ENCODE measurements around the gene MGRN1. TPM values are rescaled to one million over a fixed set of nuclear protein-coding genes. Genes with fewer than 3 reads are reported as not detected.

Gene MGRN1
- total RNA-seq, 4 donors from 2014 or later, result 15.8 to 25.6 (median 22.0) TPM

GRCh38 chr16:4700997-4701743 is 76.5 kb downstream of the MGRN1 start:
- intact Hi-C loops (cut with DNase I), result no loop called here
- H3K27me3 ChIP-seq, result no peaks in the 10 kb centered on the region
- peaks cover 28 to 98% (median 43%) of the 10 kb centered on the region in 3 donors for H3K36me3 ChIP-seq
- peaks cover 0 to 35% (median 0%) of the 10 kb centered on the region in 3 donors for H3K4me1 ChIP-seq
- TF ChIP-seq POLR2A (IDR thresholded peaks at IDR 0.05) (no peak), CTCF (IDR thresholded peaks at IDR 0.05) (peak in 1 of 6 experiments; percentile 6)
- no peak overlapping the region for H3K4me3 ChIP-seq
- peak overlapping the region in 1 of 4 donors; percentile 50 for H3K27ac ChIP-seq
- WGBS, 2 donors, result 68 to 72% methylated on average over 20 to 25 of the region's 33 CpGs
- H3K9me3 ChIP-seq, result no peaks in the 10 kb centered on the region
- DNase-seq, result no peak

GRCh38 chr16:4701791-4702465 is 77.3 kb downstream of the MGRN1 start:
- H3K27ac ChIP-seq, result peak overlapping the region in 1 of 4 donors; percentile 50
- peaks cover 23 to 98% (median 50%) of the 10 kb centered on the region in 3 donors for H3K36me3 ChIP-seq
- peaks cover 0 to 27% (median 0%) of the 10 kb centered on the region in 3 donors for H3K4me1 ChIP-seq
- no peak overlapping the region for H3K4me3 ChIP-seq
- intact Hi-C loops (cut with DNase I), result no loop called here
- no peak for DNase-seq
- WGBS, 2 donors, result 71 to 90% methylated on average over 2 to 6 of the region's 17 CpGs
- H3K27me3 ChIP-seq, result no peaks in the 10 kb centered on the region
- no peaks in the 10 kb centered on the region for H3K9me3 ChIP-seq
- no peak for TF ChIP-seq CTCF (IDR thresholded peaks at IDR 0.05)
- TF ChIP-seq POLR2A (IDR thresholded peaks at IDR 0.05), result no peak

GRCh38 chr16:4702466-4702808 is 77.8 kb downstream of the MGRN1 start:
- Histone ChIP-seq H3K27ac (peak overlapping the region in 1 of 4 donors; percentile 50), H3K4me3 (no peak overlapping the region), H3K36me3 (peaks cover 18 to 98% (median 55%) of the 10 kb centered on the region in 3 donors), H3K4me1 (peaks cover 0 to 26% (median 0%) of the 10 kb centered on the region in 3 donors), H3K27me3 (no peaks in the 10 kb centered on the region), H3K9me3 (no peaks in the 10 kb centered on the region)
- intact Hi-C loops (cut with DNase I), result no loop called here
- WGBS, 2 donors, result 86 to 90% methylated on average over 6 to 7 of the region's 7 CpGs
- TF ChIP-seq CTCF (IDR thresholded peaks at IDR 0.05), result no peak
- DNase-seq, result no peak

GRCh38 chr16:4703906-4704305 is 79.3 kb downstream of the MGRN1 start:
- Histone ChIP-seq H3K9me3 (no peaks in the 10 kb centered on the region), H3K27me3 (no peaks in the 10 kb centered on the region), H3K36me3 (peaks cover 9 to 96% (median 49%) of the 10 kb centered on the region in 3 donors), H3K4me3 (no peak overlapping the region), H3K27ac (no peak overlapping the region), H3K4me1 (peaks cover 0 to 26% (median 0%) of the 10 kb centered on the region in 3 donors)
- TF ChIP-seq CTCF (IDR thresholded peaks at IDR 0.05) (no peak), POLR2A (IDR thresholded peaks at IDR 0.05) (no peak)
- intact Hi-C loops (cut with DNase I), result no loop called here
- DNase-seq, result no peak
- WGBS, 2 donors, result no CpG with 5 or more reads among the region's 7 CpGs

GRCh38 chr16:4704491-4704890 is 79.9 kb downstream of the MGRN1 start:
- TF ChIP-seq POLR2A (IDR thresholded peaks at IDR 0.05) (no peak), CTCF (IDR thresholded peaks at IDR 0.05) (no peak)
- peaks cover 5 to 96% (median 45%) of the 10 kb centered on the region in 3 donors for H3K36me3 ChIP-seq
- no peak for DNase-seq
- H3K4me3 ChIP-seq, result no peak overlapping the region
- WGBS, 2 donors, result 76 to 80% methylated on average over 7 to 8 of the region's 8 CpGs
- intact Hi-C loops (cut with DNase I), result no loop called here
- H3K27me3 ChIP-seq, result no peaks in the 10 kb centered on the region
- H3K27ac ChIP-seq, result no peak overlapping the region
- no peaks in the 10 kb centered on the region for H3K9me3 ChIP-seq
- peaks cover 0 to 26% (median 0%) of the 10 kb centered on the region in 3 donors for H3K4me1 ChIP-seq
